Fibroblast of lung (primary cell): Measurements from ENCODE around the gene SUMF2. TPM values are rescaled to one million over a fixed set of nuclear protein-coding genes. Genes with fewer than 3 reads are reported as not detected.
A peak's percentile ranks its signal among the peaks of the same experiment; 100 is the strongest.

Experiments
- DNase-seq, 2 donors: peaks; one replicate each; pipeline versions ENCODE4 v3.0.0 to v3.0.0-alpha.2; 2010; ENCODE audit warnings: low read depth in 2 of 2
- H2AFZ ChIP-seq: 2 replicates; pipeline ENCODE4 v1.5.1; 2012; ENCODE audit warnings: low read length, control low read depth, inconsistent platforms
- H3K27ac ChIP-seq: 2 replicates; pipeline ENCODE4 v1.5.1; 2011; ENCODE audit warnings: low read length, control low read depth; ENCODE audit not compliant: insufficient read depth
- H3K27me3 ChIP-seq: 2 replicates; pipeline ENCODE4 v1.5.1; 2011; ENCODE audit warnings: mild to moderate bottlenecking, low read length; ENCODE audit not compliant: control insufficient read depth, insufficient read depth
- H3K36me3 ChIP-seq: 2 replicates; pipeline ENCODE4 v1.5.1; 2011; ENCODE audit warnings: low read length; ENCODE audit not compliant: control insufficient read depth, insufficient read depth
- H3K4me1 ChIP-seq: 2 replicates; pipeline ENCODE4 v1.5.1; 2011; ENCODE audit warnings: low read length; ENCODE audit not compliant: control insufficient read depth, insufficient read depth; ENCODE audit errors: extremely low read depth
- H3K4me2 ChIP-seq: 2 replicates; pipeline ENCODE4 v1.5.1; 2011; ENCODE audit warnings: low read length, control low read depth; ENCODE audit not compliant: insufficient read depth; ENCODE audit errors: extremely low read depth
- H3K4me3 ChIP-seq, 4 experiments: fragments of 200-600 bp in 1 of 4; sonication (generic) in 1 of 4; replicated peaks in 1 of 4; 2 replicates each; pipeline ENCODE4 v1.5.1; 2011 to 2016; ENCODE audit warnings: low read length in 4 of 4, low read depth in 3 of 4, mild to moderate bottlenecking in 3 of 4, control low read depth in 2 of 4, inconsistent platforms in 1 of 4, mixed read lengths in 1 of 4; ENCODE audit not compliant: insufficient read depth in 1 of 4; ENCODE audit errors: control extremely low read depth in 1 of 4
- H3K79me2 ChIP-seq: 2 replicates; pipeline ENCODE4 v1.5.1; 2012; ENCODE audit warnings: mild to moderate bottlenecking, low read length, inconsistent platforms; ENCODE audit not compliant: control insufficient read depth, insufficient read depth
- H3K9ac ChIP-seq: 2 replicates; pipeline ENCODE4 v1.5.1; 2011; ENCODE audit warnings: mild to moderate bottlenecking, low read length, control low read depth; ENCODE audit not compliant: insufficient read depth
- H3K9me3 ChIP-seq: 2 replicates; pipeline ENCODE4 v1.5.1; 2012; ENCODE audit warnings: low read depth, low read length; ENCODE audit not compliant: control insufficient read depth, insufficient read depth
- H4K20me1 ChIP-seq: 2 replicates; pipeline ENCODE4 v1.5.1; 2011; ENCODE audit warnings: low read length; ENCODE audit not compliant: control insufficient read depth, insufficient read depth; ENCODE audit errors: extremely low read depth
- EZH2 ChIP-seq: IDR thresholded peaks from 2 replicates; pipeline ENCODE4 v1.5.1; 2012; ENCODE audit warnings: low read length, control low read depth, mild to moderate bottlenecking; ENCODE audit errors: missing control alignments
- polyA plus RNA-seq, 2 donors: library from polyadenylated mRNA; depleted of rRNA in 1 of 2; stranded (reverse) in 1 of 2; unstranded in 1 of 2; fragments of >200 nt; gene quantifications; 2 replicates each; pipeline ENCODE4 v1.2.1, GENCODE V29; 2011 to 2012; ENCODE audit warnings: missing spikeins in 1 of 2
- total RNA-seq: library from RNA; depleted of rRNA; stranded (reverse); fragments of >200 nt; gene quantifications from 2 replicates; pipeline ENCODE4 v1.2.1, GENCODE V29; 2014
- TF ChIP-seq, protein P1 (sequence below), 2 donors: IDR thresholded peaks in 1 of 2; conservative IDR thresholded peaks in 1 of 2; 1 replicate in 1 of 2; 2 replicates in 1 of 2; pipeline ENCODE4 v1.5.1; 2011 to 2012; ENCODE audit warnings: low read length in 2 of 2, control low read depth in 1 of 2, inconsistent platforms in 1 of 2, low read depth in 1 of 2, mild to moderate bottlenecking in 1 of 2

SUMF2 gene
- total and polyA plus RNA-seq, 2 donors (not counting 1 experiment from before 2014, with no cell fraction given) = 118 to 229 TPM

DNA sequence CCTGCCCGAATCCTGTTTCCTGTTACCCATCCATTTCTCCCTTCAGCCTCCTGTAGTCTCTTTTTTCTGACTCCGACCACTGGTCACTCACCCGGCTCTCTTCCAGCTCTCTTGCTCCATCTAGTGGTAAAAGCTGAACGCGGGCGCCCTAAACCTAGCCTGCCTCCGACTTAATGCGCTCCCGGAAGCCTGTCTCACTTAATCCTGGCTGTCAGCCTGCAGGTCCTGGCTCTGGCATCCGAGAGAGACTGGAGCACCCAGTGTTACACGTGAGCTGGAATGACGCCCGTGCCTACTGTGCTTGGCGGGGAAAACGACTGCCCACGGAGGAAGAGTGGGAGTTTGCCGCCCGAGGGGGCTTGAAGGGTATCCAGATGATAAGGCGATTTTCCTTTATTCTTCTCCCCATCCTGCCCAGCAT lies 10.3 kb downstream of the SUMF2 start:
- H4K20me1 ChIP-seq = no peaks in the 10 kb centered on the region
- no peak for TF ChIP-seq EZH2
- TF ChIP-seq, protein P1, sequence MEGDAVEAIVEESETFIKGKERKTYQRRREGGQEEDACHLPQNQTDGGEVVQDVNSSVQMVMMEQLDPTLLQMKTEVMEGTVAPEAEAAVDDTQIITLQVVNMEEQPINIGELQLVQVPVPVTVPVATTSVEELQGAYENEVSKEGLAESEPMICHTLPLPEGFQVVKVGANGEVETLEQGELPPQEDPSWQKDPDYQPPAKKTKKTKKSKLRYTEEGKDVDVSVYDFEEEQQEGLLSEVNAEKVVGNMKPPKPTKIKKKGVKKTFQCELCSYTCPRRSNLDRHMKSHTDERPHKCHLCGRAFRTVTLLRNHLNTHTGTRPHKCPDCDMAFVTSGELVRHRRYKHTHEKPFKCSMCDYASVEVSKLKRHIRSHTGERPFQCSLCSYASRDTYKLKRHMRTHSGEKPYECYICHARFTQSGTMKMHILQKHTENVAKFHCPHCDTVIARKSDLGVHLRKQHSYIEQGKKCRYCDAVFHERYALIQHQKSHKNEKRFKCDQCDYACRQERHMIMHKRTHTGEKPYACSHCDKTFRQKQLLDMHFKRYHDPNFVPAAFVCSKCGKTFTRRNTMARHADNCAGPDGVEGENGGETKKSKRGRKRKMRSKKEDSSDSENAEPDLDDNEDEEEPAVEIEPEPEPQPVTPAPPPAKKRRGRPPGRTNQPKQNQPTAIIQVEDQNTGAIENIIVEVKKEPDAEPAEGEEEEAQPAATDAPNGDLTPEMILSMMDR (conservative IDR thresholded peaks at IDR 0.05 in 1 of 2, IDR thresholded peaks at IDR 0.05 in 1 of 2; ENCODE audit: low read depth in 1 of 2, low read length in 2 of 2) = peak; percentile 92 to 95
- H3K4me1 ChIP-seq = no peaks in the 10 kb centered on the region
- no peak overlapping the region for H3K9ac ChIP-seq
- peak; percentile 66 to 77 for DNase-seq
- peaks cover 8% of the 10 kb centered on the region for H3K36me3 ChIP-seq
- no peak overlapping the region for H3K27ac ChIP-seq
- no peak overlapping the region for H3K4me3 ChIP-seq
- H2AFZ ChIP-seq = no peak overlapping the region
- H3K9me3 ChIP-seq = no peaks in the 10 kb centered on the region
- no peaks in the 10 kb centered on the region for H3K79me2 ChIP-seq
- H3K4me2 ChIP-seq = peak overlapping the region; percentile 29
- H3K27me3 ChIP-seq = no peaks in the 10 kb centered on the region

DNA sequence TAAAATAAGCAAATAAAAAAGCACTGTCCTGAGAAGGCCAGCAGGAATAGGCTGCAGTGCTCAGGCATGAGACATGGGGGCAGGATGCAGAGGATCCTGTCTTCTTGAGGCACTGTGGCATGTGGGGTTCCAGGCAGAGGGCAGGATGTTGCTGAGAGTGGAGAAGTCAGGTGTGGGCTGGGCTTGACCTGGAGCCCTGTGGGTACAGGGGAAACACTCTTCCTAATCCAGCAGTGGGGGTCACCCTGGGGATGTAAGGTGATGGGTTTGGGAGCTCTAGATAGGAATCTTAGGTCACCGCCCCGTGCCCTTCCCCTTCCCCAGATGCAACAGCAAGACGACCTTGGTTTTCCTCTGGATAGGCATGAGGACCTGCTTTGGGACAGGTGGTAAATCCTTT lies 13.6 kb downstream of the SUMF2 start:
- Histone ChIP-seq H2AFZ (no peak overlapping the region), H3K9ac (no peak overlapping the region), H3K4me3 (no peak overlapping the region), H3K9me3 (no peaks in the 10 kb centered on the region), H3K4me1 (no peaks in the 10 kb centered on the region), H4K20me1 (no peaks in the 10 kb centered on the region), H3K36me3 (peaks cover 10% of the 10 kb centered on the region), H3K4me2 (no peak overlapping the region), H3K79me2 (no peaks in the 10 kb centered on the region), H3K27ac (no peak overlapping the region), H3K27me3 (no peaks in the 10 kb centered on the region)
- no peak for DNase-seq
- TF ChIP-seq, protein P1 (conservative IDR thresholded peaks at IDR 0.05 in 1 of 2, IDR thresholded peaks at IDR 0.05 in 1 of 2; ENCODE audit: low read depth in 1 of 2, low read length in 2 of 2) = no peak
- TF ChIP-seq EZH2 = no peak

DNA sequence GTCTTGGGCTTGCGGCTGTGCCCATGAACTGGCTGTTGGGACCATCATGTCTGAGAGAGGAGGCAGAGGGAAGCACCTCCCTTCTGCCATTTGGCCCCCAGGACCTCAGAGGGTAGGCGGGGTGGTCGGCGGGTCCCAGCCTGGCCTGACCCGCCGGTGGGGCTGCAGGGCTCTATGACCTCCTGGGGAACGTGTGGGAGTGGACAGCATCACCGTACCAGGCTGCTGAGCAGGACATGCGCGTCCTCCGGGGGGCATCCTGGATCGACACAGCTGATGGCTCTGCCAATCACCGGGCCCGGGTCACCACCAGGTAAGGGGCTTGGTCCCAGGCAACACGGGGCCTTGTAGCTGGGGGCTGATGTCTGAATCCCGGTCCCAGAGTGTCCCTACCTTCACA lies 14.1 kb downstream of the SUMF2 start:
- H3K27ac ChIP-seq = no peak overlapping the region
- no peak for TF ChIP-seq EZH2
- TF ChIP-seq, protein P1 (conservative IDR thresholded peaks at IDR 0.05 in 1 of 2, IDR thresholded peaks at IDR 0.05 in 1 of 2; ENCODE audit: low read depth in 1 of 2, low read length in 2 of 2) = no peak
- H3K27me3 ChIP-seq = no peaks in the 10 kb centered on the region

More for the DNA sequence above, 14.1 kb downstream of the SUMF2 start:
- Histone ChIP-seq H3K4me3 (no peak overlapping the region), H2AFZ (no peak overlapping the region), H3K4me1 (no peaks in the 10 kb centered on the region), H3K9ac (no peak overlapping the region), H3K79me2 (no peaks in the 10 kb centered on the region), H3K36me3 (peaks cover 10% of the 10 kb centered on the region), H3K4me2 (no peak overlapping the region), H4K20me1 (no peaks in the 10 kb centered on the region), H3K9me3 (no peaks in the 10 kb centered on the region)
- no peak for DNase-seq
